ENCODE data around the gene STMN1.

The STMN1 gene

DNA sequence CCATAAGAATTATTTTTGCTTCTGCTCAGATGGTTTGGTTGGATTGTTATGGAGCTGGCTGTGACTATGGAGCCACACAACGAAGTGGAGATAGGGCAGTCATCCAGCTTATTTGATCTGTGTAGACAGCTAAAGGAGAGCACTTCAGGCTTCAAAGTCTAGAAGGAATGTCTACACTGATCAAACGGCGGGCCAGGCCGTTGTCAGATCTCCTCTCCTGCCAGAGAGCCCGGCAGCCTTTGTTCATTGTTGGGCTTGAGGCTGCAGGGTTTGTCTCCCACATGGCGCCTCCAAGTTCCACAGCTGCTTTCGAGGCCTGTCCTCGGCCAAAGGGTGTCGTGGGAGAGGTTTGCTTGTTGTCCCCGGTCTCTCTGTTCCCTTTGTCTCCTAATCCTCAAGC lies 2.8 kb upstream of the STMN1 start:
- DNase-seq (ENCODE audit: low read depth) = no peak
- no peak overlapping the region for H3K4me3 ChIP-seq (ENCODE audit: low read length)
- TF ChIP-seq, protein P1, sequence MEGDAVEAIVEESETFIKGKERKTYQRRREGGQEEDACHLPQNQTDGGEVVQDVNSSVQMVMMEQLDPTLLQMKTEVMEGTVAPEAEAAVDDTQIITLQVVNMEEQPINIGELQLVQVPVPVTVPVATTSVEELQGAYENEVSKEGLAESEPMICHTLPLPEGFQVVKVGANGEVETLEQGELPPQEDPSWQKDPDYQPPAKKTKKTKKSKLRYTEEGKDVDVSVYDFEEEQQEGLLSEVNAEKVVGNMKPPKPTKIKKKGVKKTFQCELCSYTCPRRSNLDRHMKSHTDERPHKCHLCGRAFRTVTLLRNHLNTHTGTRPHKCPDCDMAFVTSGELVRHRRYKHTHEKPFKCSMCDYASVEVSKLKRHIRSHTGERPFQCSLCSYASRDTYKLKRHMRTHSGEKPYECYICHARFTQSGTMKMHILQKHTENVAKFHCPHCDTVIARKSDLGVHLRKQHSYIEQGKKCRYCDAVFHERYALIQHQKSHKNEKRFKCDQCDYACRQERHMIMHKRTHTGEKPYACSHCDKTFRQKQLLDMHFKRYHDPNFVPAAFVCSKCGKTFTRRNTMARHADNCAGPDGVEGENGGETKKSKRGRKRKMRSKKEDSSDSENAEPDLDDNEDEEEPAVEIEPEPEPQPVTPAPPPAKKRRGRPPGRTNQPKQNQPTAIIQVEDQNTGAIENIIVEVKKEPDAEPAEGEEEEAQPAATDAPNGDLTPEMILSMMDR (conservative IDR thresholded peaks at IDR 0.05; ENCODE audit: low read depth, low read length) = no peak

DNA sequence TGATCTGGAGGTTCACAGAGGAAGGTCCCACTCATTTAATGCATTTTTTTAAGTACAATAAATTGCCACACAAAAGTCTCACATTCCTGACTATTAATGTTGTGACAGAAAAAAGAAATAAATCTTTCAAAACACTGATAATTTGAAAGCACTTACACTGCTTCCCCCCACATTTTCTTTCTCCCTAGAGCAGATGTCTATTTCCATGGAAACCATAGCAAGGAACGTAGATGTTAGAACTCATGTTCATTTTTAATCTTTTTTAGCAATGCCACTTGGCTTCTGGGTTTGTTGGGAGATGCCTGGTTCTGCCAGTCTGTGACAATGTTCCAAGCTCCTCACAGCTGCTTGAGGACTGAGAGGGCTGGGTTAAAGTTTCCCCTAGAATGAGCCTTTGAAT lies 1.9 kb upstream of the STMN1 start:
- TF ChIP-seq, protein P1 (conservative IDR thresholded peaks at IDR 0.05; ENCODE audit: low read depth, low read length) = no peak
- no peak overlapping the region for H3K4me3 ChIP-seq (ENCODE audit: low read length)
- no peak for DNase-seq (ENCODE audit: low read depth)

DNA sequence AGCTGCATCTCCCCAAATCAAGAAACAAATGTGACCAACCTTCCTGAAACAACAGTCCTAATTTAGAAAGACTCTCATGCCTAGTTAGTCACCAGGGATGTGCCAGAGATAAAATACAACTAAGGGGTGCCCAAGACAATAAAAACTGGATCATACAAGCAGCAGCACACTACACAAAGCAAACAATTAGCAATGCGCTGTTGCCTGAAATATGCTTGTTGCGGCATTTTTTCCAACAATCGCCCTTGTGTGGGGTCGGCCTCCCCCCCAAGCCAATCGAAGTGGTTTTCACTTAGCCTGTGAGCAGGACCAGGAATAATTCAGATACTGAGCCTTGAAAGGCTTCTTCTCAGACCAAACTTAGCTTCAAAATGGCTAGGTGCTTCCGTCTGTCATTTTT lies 1.4 kb upstream of the STMN1 start:
- DNase-seq (ENCODE audit: low read depth) = no peak
- H3K4me3 ChIP-seq (ENCODE audit: low read length) = no peak overlapping the region
- TF ChIP-seq, protein P1 (conservative IDR thresholded peaks at IDR 0.05; ENCODE audit: low read depth, low read length) = no peak

DNA sequence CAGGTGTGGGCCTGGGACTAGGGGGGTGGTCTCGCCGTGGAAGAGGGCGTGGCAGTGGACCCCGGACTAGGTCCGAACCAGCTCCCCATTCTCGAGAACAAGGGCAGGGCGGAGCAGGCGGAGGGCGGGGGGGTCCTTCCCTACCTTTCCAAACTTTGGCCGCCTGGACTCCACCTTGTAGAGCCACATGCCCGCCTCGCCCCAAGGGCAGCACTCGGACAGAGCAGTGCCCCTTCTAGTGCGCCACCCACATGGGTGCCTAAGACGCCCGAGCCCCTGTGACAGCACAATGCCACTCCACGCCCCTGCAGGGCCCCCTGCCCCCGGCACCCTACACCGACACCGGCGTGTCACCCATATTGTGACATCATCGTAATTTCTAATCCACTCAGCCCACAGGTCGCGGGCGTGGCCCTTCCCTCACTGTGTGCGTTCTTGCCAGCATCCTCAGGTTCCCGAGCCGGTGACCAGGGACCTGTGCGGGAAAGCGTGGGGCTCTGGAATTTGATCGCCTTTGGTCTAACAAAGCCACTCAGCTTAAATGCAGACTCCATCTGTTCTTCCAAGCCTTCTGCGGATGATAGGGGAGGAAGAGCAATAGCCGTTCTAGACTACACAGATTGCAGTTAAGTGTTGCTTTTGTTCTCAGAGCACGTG lies 553 bp upstream of the STMN1 start:
- DNase-seq (ENCODE audit: low read depth) = no peak
- TF ChIP-seq, protein P1 (conservative IDR thresholded peaks at IDR 0.05; ENCODE audit: low read depth, low read length) = no peak
- peak overlapping the region; percentile 95 for H3K4me3 ChIP-seq (ENCODE audit: low read length)

DNA sequence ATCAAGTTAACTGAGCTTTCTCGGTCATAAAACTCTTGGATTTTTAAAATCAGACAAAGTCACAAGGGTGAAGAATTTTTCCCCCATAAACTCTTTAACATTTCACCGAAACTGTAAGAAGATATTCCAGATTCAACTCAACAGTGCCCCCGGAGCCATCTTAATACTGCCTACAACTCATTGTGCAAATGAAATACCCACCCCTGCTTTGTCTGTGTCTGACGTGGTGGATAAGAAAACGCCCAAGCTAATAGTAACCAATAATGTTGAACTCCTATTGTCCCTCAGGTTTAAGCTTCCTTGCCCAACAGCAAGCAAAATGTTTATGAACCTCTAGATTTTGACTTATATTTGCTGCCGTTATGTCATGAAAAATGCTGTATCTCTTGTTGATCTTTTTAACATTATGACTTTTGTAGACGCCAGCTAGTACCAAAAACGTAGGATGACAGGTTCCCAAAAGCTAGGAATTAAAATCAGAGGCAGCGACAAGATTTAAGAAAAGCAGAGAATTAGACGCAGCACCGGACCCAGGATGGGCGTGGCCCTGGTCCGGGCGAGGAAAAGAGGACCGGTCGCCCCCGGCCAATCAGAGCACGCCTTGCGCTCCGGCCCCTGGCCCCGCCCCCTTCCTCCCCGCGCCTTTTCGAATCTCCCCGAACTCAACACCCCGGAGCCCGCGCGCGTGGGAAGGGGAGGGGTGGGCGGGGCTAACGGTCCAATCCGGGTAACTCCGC lies 1.1 kb downstream of the STMN1 start:
- TF ChIP-seq, protein P1 (conservative IDR thresholded peaks at IDR 0.05; ENCODE audit: low read depth, low read length) = peak; percentile 15
- peak overlapping the region; percentile 95 for H3K4me3 ChIP-seq (ENCODE audit: low read length)
- peak; percentile 52 for DNase-seq (ENCODE audit: low read depth)

DNA sequence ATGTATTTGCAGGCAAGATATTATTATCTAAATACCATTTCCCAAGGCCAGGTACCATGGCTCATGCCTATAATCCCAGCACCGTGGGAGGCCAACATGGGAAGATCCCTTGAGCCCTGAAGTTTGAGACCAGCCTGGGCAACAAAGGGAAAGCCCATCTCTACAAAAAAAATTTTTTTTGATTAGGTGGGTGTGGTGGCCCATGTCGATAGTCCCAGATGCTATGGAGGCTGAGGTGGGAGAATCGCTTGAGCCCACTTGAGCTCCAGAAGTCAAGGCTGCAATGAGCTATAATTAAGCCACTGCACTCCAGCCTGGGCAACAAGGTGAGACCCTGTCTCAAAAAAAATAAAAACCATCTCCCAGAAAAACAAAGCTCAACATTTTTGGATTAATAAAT lies 2.2 kb downstream of the STMN1 start:
- peak overlapping the region; percentile 95 for H3K4me3 ChIP-seq (ENCODE audit: low read length)
- DNase-seq (ENCODE audit: low read depth) = no peak

More for the DNA sequence above, 2.2 kb downstream of the STMN1 start:
- TF ChIP-seq, protein P1 (conservative IDR thresholded peaks at IDR 0.05; ENCODE audit: low read depth, low read length) = no peak
